ENCODE data around the gene SEMA3C. TPM values are rescaled to one million over a fixed set of nuclear protein-coding genes. Genes with fewer than 3 reads are reported as not detected.

The SEMA3C gene
- total RNA-seq, 1 donor from 2014 or later, result 148 TPM

GRCh38 chr7:80711531-80711930, 207.3 kb downstream of the SEMA3C start:
- H3K4me3 ChIP-seq (ENCODE audit: insufficient read depth, low read depth, low read length), result no peak overlapping the region
- FAIRE-seq (no peak), DNase-seq (ENCODE audit: low read depth) (peak; percentile 53)
- Mint-ChIP-seq H3K4me3 (ENCODE audit: unreplicated experiment) (no peak overlapping the region), H3K27ac (ENCODE audit: unreplicated experiment) (no peak overlapping the region), H3K36me3 (ENCODE audit: low read depth, unreplicated experiment) (peaks cover 2% of the 10 kb centered on the region), H3K9me3 (ENCODE audit: unreplicated experiment) (peaks cover 3% of the 10 kb centered on the region), H3K4me1 (ENCODE audit: low read depth, unreplicated experiment) (peaks cover 3% of the 10 kb centered on the region), H3K27me3 (ENCODE audit: low read depth, unreplicated experiment) (no peaks in the 10 kb centered on the region)
- H4K20me1 ChIP-seq (ENCODE audit: insufficient read depth, low read length), result no peaks in the 10 kb centered on the region
- H3K79me2 ChIP-seq (ENCODE audit: insufficient read depth, low read length), result no peaks in the 10 kb centered on the region
- no peaks in the 10 kb centered on the region for H3K4me1 ChIP-seq (ENCODE audit: insufficient read depth, low read length)
- no peaks in the 10 kb centered on the region for H3K36me3 ChIP-seq (ENCODE audit: insufficient read depth, low read length)
- no peak overlapping the region for H3K9ac ChIP-seq (ENCODE audit: low read length)
- H3K4me2 ChIP-seq (ENCODE audit: low read length), result no peak overlapping the region
- peak overlapping the region; percentile 1 for H2AFZ ChIP-seq (ENCODE audit: low read depth, low read length)
- TF ChIP-seq CTCF (IDR thresholded peaks at IDR 0.05; ENCODE audit: insufficient read depth, low read depth, low read length) (no peak), EZH2 (IDR thresholded peaks at IDR 0.05; ENCODE audit: insufficient read depth, low read length) (no peak)
- no peak overlapping the region for H3K27ac ChIP-seq (ENCODE audit: low read depth, low read length)
- H3K9me3 ChIP-seq (ENCODE audit: insufficient read depth, low read depth, low read length), result no peaks in the 10 kb centered on the region
- H3K27me3 ChIP-seq (ENCODE audit: insufficient read depth, low read length), result no peaks in the 10 kb centered on the region

DNA sequence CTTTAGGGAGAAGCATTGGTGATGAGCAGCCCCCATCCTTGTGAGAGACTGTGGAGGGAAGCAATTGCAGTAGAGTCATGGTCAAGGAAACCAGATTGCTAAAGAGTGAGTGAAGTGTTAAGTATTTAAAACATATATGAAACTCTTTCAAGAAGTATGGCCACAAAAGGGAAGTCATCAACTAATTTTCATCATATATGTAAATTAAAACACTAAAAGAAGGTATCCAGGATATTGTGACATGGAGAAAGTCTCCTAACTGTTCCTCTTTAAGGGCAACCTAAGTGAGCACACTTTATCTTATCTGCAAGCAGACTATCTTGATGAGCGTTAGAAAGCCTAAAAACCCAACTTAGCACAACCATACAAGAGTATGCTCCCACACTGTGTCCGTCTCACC, 210.7 kb downstream of the SEMA3C start:
- FAIRE-seq, result no peak

More for the DNA sequence above, 210.7 kb downstream of the SEMA3C start:
- Mint-ChIP-seq H3K4me3 (ENCODE audit: unreplicated experiment) (no peak overlapping the region), H3K27ac (ENCODE audit: unreplicated experiment) (no peak overlapping the region), H3K27me3 (ENCODE audit: low read depth, unreplicated experiment) (no peaks in the 10 kb centered on the region), H3K36me3 (ENCODE audit: low read depth, unreplicated experiment) (peaks cover 2% of the 10 kb centered on the region), H3K9me3 (ENCODE audit: unreplicated experiment) (peaks cover 3% of the 10 kb centered on the region), H3K4me1 (ENCODE audit: low read depth, unreplicated experiment) (peaks cover 6% of the 10 kb centered on the region)
- Histone ChIP-seq H4K20me1 (ENCODE audit: insufficient read depth, low read length) (no peaks in the 10 kb centered on the region), H3K27ac (ENCODE audit: low read depth, low read length) (no peak overlapping the region), H3K79me2 (ENCODE audit: insufficient read depth, low read length) (no peaks in the 10 kb centered on the region), H3K9me3 (ENCODE audit: insufficient read depth, low read depth, low read length) (no peaks in the 10 kb centered on the region), H3K4me2 (ENCODE audit: low read length) (no peak overlapping the region), H3K36me3 (ENCODE audit: insufficient read depth, low read length) (no peaks in the 10 kb centered on the region), H3K4me3 (ENCODE audit: insufficient read depth, low read depth, low read length) (no peak overlapping the region), H3K9ac (ENCODE audit: low read length) (no peak overlapping the region), H2AFZ (ENCODE audit: low read depth, low read length) (no peak overlapping the region), H3K4me1 (ENCODE audit: insufficient read depth, low read length) (no peaks in the 10 kb centered on the region), H3K27me3 (ENCODE audit: insufficient read depth, low read length) (no peaks in the 10 kb centered on the region)
- TF ChIP-seq EZH2 (IDR thresholded peaks at IDR 0.05; ENCODE audit: insufficient read depth, low read length) (no peak), CTCF (IDR thresholded peaks at IDR 0.05; ENCODE audit: insufficient read depth, low read depth, low read length) (no peak)
- no peak for DNase-seq (ENCODE audit: low read depth)
